ENCODE results near the gene DMRT2.

DNA sequence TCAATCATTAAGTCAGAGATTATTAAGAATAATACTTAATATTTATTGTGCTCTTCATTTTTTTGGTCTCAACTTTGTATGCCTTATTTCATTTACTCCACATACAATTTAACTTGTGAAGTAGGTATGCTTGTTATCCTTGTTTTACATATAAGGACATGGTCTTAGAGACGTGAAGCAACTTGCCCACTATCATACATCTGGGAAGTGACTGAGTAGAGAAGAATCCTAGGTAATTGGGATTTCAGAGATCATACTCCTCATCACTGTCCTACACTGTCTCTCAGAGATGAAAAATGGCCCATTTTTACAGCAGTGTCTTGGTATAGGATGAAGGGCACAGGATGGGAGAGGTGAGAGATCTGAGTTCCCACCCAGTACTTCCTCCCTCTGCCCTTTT, 23.3 kb downstream of the DMRT2 start:
- TF ChIP-seq CTCF (IDR thresholded peaks at IDR 0.05), result no peak
- TF ChIP-seq POLR2A (IDR thresholded peaks at IDR 0.05), result no peak

Data from thyroid gland (tissue), 4 donors.